Gastroesophageal sphincter (tissue), 4 donors: ENCODE measurements around the gene DCAF7. TPM values are rescaled to one million over a fixed set of nuclear protein-coding genes. Genes with fewer than 3 reads are reported as not detected.

ENCODE experiments used
- ATAC-seq: fragments of 150-250 bp; one replicate; pipeline ENCODE4 v1.9.1; 2016; ENCODE audit warnings: mild to moderate bottlenecking, moderate library complexity
- H3K27ac ChIP-seq, 4 donors: fragments of 200-600 bp; sonication (generic) in 3 of 4; 1 replicate in 3 of 4; 2 replicates in 1 of 4; pipeline ENCODE4 v1.5.1; 2016 to 2019
- H3K27me3 ChIP-seq: fragments of 200-600 bp; sonication (generic); one replicate; pipeline ENCODE4 v1.5.1; 2019
- H3K36me3 ChIP-seq, 2 donors: fragments of 200-600 bp; sonication (generic); one replicate each; pipeline ENCODE4 v1.5.1; 2019; ENCODE audit warnings: control low read depth in 1 of 2
- H3K4me1 ChIP-seq, 3 donors: fragments of 200-600 bp; sonication (generic); 1 replicate in 2 of 3; 2 replicates in 1 of 3; pipeline ENCODE4 v1.5.1; 2016 to 2019; ENCODE audit warnings: control low read depth in 2 of 3
- H3K4me3 ChIP-seq, 2 donors: fragments of 200-600 bp; sonication (generic); one replicate each; pipeline ENCODE4 v1.5.1; 2019; ENCODE audit warnings: mild to moderate bottlenecking in 1 of 2, moderate library complexity in 1 of 2
- H3K9me3 ChIP-seq, 3 donors: fragments of 200-600 bp; sonication (generic); one replicate each; pipeline ENCODE4 v1.5.1; 2017 to 2019; ENCODE audit warnings: control low read depth in 2 of 3
- EP300 ChIP-seq: sonication (generic); formaldehyde crosslinking; IDR thresholded peaks from one replicate; pipeline ENCODE4 v1.6.1; 2017; ENCODE audit warnings: antibody characterized with exemption, mild to moderate bottlenecking
- POLR2A ChIP-seq, 2 donors: fragments of 450-650 bp; IDR thresholded peaks; one replicate each; pipeline ENCODE4 v1.6.1; 2017; ENCODE audit warnings: antibody characterized with exemption in 2 of 2, mild to moderate bottlenecking in 2 of 2, moderate library complexity in 1 of 2
- POLR2AphosphoS5 ChIP-seq: sonication (generic); formaldehyde crosslinking; IDR thresholded peaks from one replicate; pipeline ENCODE4 v1.6.1; 2017; ENCODE audit warnings: antibody characterized with exemption
- WGBS, 2 donors: methylation state at CpG; one replicate each; pipeline ENCODE4 v1.1.5; 2018; ENCODE audit warnings: low coverage in 1 of 2; 5-methylcytosine and 5-hydroxymethylcytosine counted together
- total RNA-seq, 4 donors: library from RNA; depleted of rRNA; stranded (reverse); fragments of >200 nt; gene quantifications; one replicate each; pipeline ENCODE4 v1.1.0, GENCODE V29; 2016
- TF ChIP-seq, protein P1 (sequence below), 4 experiments: fragments of 200-600 bp in 2 of 4; fragments of 450-650 bp in 2 of 4; sonication (generic) in 1 of 4; IDR thresholded peaks; one replicate each; pipeline ENCODE4 v1.5.1; 2017 to 2019; ENCODE audit warnings: antibody characterized with exemption in 4 of 4, mild to moderate bottlenecking in 2 of 4, moderate library complexity in 2 of 4

DCAF7 gene
- total RNA-seq, 4 donors from 2014 or later: 27.1 to 50.0 (median 36.8) TPM

DNA sequence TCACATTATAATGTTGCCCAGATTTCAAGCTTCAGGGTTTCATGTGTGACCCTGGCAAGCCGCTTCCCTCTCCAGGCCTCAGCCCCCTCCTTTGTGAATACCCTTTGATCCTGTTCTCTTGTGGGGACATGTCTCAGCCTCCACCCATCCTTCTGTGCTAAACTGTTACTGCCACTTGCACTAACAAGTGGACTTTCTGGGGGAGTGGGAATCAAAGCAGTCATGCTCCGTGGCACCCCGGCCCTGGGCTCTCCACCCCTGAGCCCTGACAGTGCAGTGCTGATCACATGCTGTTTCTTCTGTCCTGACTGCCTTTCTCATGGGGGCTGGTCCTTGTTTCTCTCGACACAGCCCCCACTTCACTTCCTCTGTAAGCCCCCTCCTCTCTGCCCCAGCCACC is 9.7 kb upstream of the DCAF7 start:
- Histone ChIP-seq H3K9me3 (no peaks in the 10 kb centered on the region), H3K4me3 (no peak overlapping the region), H3K36me3 (no peaks in the 10 kb centered on the region), H3K27me3 (peaks cover 53% of the 10 kb centered on the region), H3K4me1 (peaks cover 0 to 10% (median 8%) of the 10 kb centered on the region in 3 donors), H3K27ac (no peak overlapping the region)
- TF ChIP-seq, protein P1, sequence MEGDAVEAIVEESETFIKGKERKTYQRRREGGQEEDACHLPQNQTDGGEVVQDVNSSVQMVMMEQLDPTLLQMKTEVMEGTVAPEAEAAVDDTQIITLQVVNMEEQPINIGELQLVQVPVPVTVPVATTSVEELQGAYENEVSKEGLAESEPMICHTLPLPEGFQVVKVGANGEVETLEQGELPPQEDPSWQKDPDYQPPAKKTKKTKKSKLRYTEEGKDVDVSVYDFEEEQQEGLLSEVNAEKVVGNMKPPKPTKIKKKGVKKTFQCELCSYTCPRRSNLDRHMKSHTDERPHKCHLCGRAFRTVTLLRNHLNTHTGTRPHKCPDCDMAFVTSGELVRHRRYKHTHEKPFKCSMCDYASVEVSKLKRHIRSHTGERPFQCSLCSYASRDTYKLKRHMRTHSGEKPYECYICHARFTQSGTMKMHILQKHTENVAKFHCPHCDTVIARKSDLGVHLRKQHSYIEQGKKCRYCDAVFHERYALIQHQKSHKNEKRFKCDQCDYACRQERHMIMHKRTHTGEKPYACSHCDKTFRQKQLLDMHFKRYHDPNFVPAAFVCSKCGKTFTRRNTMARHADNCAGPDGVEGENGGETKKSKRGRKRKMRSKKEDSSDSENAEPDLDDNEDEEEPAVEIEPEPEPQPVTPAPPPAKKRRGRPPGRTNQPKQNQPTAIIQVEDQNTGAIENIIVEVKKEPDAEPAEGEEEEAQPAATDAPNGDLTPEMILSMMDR (IDR thresholded peaks at IDR 0.05): no peak
- no peak for TF ChIP-seq EP300
- TF ChIP-seq POLR2AphosphoS5: no peak
- no peak for TF ChIP-seq POLR2A (IDR thresholded peaks at IDR 0.05)
- ATAC-seq: no peak
- 56 to 82% methylated on average over 3 to 4 of the region's 4 CpGs for WGBS, 2 donors

DNA sequence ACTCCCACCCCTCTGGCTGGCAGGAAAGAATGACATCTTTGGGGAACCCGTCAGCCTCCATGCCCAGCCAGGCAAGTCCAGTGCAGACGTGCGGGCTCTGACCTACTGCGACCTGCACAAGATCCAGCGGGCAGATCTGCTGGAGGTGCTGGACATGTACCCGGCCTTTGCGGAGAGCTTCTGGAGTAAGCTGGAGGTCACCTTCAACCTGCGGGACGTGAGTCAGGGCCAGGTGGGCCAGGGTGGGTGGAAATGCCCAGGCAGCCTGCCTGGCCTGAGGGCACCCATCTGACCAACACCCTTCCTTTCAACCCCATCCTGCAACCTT is 8.1 kb upstream of the DCAF7 start:
- H3K4me1 ChIP-seq: peaks cover 0 to 10% (median 8%) of the 10 kb centered on the region in 3 donors
- TF ChIP-seq POLR2AphosphoS5 (no peak), POLR2A (IDR thresholded peaks at IDR 0.05) (no peak), EP300 (no peak)
- TF ChIP-seq, protein P1 (IDR thresholded peaks at IDR 0.05): no peak
- no peak overlapping the region for H3K4me3 ChIP-seq
- no peak overlapping the region for H3K27ac ChIP-seq
- no peaks in the 10 kb centered on the region for H3K36me3 ChIP-seq
- H3K9me3 ChIP-seq: no peaks in the 10 kb centered on the region
- no CpG with 5 or more reads among the region's 9 CpGs for WGBS, 2 donors
- ATAC-seq: no peak
- H3K27me3 ChIP-seq: peaks cover 38% of the 10 kb centered on the region

DNA sequence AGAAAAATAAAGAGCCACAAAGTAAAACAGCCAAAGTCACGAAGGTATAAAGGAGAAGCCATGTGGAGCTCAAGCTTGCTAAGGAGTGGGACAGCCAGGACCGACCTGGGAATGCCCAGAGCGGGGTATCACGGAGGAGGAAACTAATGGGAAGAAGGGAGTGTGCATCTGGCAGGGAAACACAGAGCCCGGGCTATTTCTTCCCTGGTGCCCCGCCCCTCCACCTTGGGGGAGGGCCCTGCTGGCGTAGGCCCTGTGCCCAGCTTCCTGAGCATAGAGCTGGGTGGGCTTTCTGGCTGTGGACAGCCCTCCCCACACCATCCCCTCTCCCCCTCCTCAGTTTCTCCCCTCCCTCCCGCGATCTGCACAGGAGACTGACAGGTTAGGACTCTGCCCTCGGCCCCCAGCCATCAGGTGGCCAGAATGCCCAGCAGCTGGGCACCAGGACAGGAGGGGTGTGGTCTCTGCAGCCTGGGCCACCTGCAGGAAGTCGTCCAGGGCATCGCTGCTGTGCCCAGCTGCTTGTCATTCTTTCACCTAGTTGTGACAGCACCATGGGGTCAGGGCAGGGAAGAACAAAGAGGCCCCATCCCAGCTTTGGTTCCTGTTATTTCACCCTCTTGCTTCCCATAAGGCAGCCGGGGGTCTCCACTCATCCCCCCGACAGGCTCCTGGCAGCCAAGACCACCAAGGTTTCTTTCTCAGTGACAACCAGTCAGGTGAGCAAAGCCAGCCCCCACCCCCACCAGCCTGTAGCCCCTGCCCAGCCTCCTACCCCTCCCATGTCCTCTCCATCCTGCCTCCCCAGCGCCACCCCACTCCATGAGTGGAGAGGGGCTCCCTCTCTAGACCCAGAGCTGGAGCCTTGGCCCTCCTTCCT is 7.1 kb upstream of the DCAF7 start:
- Histone ChIP-seq H3K4me3 (no peak overlapping the region), H3K4me1 (peaks cover 0 to 5% (median 4%) of the 10 kb centered on the region in 3 donors), H3K27me3 (peaks cover 28% of the 10 kb centered on the region), H3K36me3 (no peaks in the 10 kb centered on the region), H3K27ac (no peak overlapping the region), H3K9me3 (no peaks in the 10 kb centered on the region)
- 31 to 50% methylated on average over 3 to 10 of the region's 15 CpGs for WGBS, 2 donors
- TF ChIP-seq EP300 (no peak), POLR2AphosphoS5 (no peak)
- TF ChIP-seq, protein P1 (IDR thresholded peaks at IDR 0.05): no peak
- no peak for ATAC-seq

DNA sequence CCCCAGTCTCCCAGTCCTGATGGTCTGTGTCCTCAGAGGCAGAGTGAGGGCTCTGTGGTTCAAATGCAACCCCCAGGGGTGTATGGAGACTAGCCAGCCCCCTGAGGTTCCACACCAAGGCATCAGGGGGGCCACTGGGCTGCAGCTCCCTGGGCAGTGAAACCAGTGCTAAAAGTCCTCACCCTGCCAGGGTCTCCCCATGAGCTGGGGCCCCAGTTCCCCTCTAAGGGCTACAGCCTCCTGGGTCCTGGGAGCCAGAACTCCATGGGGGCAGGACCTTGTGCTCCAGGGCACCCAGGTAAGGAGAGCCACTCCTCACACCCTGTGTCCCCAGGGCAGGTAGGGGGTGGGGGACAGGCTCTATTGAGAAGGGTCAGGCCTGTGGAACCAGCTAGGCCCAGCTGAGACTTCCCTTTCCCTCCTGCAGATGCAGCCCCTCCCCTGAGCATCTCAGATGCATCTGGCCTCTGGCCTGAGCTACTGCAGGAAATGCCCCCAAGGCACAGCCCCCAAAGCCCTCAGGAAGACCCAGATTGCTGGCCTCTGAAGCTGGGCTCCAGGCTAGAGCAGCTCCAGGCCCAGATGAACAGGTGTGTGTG is 6.4 kb upstream of the DCAF7 start:
- TF ChIP-seq EP300 (no peak), POLR2AphosphoS5 (no peak), POLR2A (IDR thresholded peaks at IDR 0.05) (no peak)
- TF ChIP-seq, protein P1 (IDR thresholded peaks at IDR 0.05): no peak
- H3K4me3 ChIP-seq: no peak overlapping the region

More for the DNA sequence above, 6.4 kb upstream of the DCAF7 start:
- Histone ChIP-seq H3K36me3 (no peaks in the 10 kb centered on the region), H3K27me3 (peaks cover 21% of the 10 kb centered on the region), H3K27ac (no peak overlapping the region), H3K9me3 (no peaks in the 10 kb centered on the region), H3K4me1 (peaks cover 0 to 3% (median 0%) of the 10 kb centered on the region in 3 donors)
- no peak for ATAC-seq
